Ovary (tissue), 3 donors: ENCODE data around the gene SLC16A5.

Experiments used
- EP300 ChIP-seq: sonication (generic); formaldehyde crosslinking; IDR thresholded peaks from one replicate; pipeline ENCODE4 v1.6.1; 2017; ENCODE audit warnings: antibody characterized with exemption
- POLR2A ChIP-seq: fragments of 450-650 bp; IDR thresholded peaks from one replicate; pipeline ENCODE4 v1.6.1; 2017; ENCODE audit warnings: antibody characterized with exemption, mild to moderate bottlenecking, moderate library complexity
- TF ChIP-seq, protein P1 (sequence below), 3 donors: fragments of 450-650 bp in 2 of 3; fragments of 200-600 bp in 1 of 3; IDR thresholded peaks; one replicate each; pipeline versions ENCODE4 v1.5.1 to v1.8.0; 2016 to 2022; ENCODE audit warnings: antibody characterized with exemption in 3 of 3, mild to moderate bottlenecking in 1 of 3
- donor health status: DM: no; HTN: no; CAD: no.

- TF ChIP-seq, protein P1, sequence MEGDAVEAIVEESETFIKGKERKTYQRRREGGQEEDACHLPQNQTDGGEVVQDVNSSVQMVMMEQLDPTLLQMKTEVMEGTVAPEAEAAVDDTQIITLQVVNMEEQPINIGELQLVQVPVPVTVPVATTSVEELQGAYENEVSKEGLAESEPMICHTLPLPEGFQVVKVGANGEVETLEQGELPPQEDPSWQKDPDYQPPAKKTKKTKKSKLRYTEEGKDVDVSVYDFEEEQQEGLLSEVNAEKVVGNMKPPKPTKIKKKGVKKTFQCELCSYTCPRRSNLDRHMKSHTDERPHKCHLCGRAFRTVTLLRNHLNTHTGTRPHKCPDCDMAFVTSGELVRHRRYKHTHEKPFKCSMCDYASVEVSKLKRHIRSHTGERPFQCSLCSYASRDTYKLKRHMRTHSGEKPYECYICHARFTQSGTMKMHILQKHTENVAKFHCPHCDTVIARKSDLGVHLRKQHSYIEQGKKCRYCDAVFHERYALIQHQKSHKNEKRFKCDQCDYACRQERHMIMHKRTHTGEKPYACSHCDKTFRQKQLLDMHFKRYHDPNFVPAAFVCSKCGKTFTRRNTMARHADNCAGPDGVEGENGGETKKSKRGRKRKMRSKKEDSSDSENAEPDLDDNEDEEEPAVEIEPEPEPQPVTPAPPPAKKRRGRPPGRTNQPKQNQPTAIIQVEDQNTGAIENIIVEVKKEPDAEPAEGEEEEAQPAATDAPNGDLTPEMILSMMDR (IDR thresholded peaks at IDR 0.05) = no peak
- TF ChIP-seq POLR2A (no peak), EP300 (no peak)
Measured at GRCh38 chr17:75135452-75135851, 47.7 kb downstream of the SLC16A5 start.
